ENCODE data around the gene LRBA.
"Not testable (repeated sequence)": the region's sequence is repeated elsewhere in the genome, so short reads cannot be mapped to it uniquely, and the experiment has no call there.

The LRBA gene, protein sequence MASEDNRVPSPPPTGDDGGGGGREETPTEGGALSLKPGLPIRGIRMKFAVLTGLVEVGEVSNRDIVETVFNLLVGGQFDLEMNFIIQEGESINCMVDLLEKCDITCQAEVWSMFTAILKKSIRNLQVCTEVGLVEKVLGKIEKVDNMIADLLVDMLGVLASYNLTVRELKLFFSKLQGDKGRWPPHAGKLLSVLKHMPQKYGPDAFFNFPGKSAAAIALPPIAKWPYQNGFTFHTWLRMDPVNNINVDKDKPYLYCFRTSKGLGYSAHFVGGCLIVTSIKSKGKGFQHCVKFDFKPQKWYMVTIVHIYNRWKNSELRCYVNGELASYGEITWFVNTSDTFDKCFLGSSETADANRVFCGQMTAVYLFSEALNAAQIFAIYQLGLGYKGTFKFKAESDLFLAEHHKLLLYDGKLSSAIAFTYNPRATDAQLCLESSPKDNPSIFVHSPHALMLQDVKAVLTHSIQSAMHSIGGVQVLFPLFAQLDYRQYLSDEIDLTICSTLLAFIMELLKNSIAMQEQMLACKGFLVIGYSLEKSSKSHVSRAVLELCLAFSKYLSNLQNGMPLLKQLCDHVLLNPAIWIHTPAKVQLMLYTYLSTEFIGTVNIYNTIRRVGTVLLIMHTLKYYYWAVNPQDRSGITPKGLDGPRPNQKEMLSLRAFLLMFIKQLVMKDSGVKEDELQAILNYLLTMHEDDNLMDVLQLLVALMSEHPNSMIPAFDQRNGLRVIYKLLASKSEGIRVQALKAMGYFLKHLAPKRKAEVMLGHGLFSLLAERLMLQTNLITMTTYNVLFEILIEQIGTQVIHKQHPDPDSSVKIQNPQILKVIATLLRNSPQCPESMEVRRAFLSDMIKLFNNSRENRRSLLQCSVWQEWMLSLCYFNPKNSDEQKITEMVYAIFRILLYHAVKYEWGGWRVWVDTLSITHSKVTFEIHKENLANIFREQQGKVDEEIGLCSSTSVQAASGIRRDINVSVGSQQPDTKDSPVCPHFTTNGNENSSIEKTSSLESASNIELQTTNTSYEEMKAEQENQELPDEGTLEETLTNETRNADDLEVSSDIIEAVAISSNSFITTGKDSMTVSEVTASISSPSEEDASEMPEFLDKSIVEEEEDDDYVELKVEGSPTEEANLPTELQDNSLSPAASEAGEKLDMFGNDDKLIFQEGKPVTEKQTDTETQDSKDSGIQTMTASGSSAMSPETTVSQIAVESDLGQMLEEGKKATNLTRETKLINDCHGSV (N-terminal part only)

DNA sequence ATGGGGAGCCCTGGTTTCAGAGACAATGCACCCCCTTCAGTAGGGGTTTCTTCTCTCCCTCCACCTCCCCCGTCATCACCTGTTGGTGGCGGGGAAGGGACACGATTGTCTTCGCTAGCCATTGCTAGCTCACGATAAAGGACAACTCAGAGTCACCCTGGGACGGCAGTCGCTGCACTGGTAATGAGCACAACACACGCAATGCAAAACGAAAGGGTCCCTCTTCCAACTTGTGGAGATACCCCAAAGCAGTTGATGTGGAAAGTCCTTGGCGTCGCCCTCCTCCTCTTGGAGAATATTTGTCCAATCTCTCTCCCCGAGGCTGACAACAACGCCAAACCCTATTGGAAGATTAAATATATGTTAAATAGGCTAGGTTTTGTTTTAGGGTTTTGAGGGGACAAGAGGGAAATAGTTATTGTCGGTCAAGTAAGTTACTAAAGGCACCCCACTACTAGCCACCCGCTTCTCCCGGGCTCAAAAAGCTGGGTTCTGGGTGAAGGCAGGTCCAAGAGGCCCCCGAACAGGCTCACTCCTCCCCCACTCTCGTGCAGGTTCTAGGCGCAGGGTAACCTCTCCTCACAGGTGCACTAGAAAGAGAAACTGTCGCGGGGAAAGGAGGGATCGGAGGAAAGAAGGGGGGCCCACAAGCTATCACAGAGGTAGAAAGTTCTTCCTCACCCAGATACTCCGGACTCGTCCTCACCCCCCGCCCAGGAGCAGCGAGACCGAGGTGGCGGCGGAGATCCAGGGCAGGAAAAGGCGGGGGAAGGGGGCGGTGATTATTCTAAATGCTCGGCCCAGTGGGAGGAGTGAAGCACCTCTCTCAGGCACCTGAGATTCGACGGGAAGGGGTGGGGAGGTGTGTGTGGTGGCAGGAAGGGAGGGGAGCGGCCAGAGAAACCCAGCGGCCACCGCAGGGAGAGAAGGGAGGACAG, at the start of gene LRBA:
LRBA (minus strand) TSS at position 764 of the 938 bp plus-strand sequence; CDS start at position 122, 642 bp downstream.
- DNase-seq: peak; percentile 93

DNA sequence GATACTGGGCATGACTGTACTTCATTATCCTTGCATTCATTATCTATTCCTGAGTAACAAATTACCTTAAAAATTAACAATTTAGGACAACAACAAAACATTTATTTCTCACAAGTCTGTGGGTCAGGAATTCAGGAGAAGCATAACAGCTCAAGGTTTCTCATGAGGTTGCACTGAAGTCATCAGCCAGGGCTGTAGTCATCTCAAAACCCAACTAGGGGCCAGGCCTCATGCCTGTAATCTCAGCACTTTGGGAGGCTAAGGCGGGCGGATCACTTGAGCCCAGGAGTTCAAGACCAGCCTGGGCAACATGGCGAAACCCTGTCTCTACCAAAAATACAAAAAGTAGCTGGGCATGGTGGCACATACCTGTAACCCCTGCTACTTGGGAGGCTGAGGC, 48.1 kb upstream of the LRBA start:
- peak; percentile 12 for DNase-seq

DNA sequence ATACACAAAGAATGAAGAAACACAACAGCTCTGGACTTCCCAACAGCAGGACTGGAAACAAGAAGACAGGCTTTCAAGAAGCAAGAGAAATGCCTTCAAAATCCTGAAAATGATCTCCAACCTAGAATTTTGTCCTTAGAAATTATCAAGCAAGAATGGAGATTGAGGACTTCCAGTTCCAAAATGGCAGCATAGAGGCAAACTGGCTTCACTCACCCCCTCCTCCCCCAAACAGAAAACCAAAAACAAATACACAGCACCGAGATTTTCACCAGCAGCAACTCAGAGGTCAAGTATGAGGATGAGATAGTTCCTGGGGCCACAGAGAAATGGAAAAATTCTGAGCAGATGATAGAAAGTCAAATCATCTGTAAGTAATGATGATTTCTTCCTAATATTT, 40.5 kb upstream of the LRBA start:
- DNase-seq: no peak

DNA sequence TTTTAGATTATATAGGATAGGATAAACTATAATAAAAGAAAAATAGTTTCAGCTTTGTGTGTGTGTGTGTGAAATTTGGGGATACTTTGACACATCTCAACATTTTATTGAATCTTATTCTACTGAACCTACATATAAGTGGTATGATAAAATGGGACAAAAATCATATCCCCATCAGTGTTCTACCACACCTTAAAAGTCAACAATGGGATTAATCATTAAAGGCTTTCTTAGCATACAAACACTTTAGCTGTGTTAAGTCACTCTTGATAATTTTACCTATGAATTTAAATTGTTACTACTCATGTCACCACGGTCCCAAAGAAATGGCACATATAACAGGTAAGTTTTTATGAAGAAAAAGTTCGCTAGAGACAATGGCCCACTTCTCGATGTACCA, 37.7 kb upstream of the LRBA start:
- no peak for DNase-seq

DNA sequence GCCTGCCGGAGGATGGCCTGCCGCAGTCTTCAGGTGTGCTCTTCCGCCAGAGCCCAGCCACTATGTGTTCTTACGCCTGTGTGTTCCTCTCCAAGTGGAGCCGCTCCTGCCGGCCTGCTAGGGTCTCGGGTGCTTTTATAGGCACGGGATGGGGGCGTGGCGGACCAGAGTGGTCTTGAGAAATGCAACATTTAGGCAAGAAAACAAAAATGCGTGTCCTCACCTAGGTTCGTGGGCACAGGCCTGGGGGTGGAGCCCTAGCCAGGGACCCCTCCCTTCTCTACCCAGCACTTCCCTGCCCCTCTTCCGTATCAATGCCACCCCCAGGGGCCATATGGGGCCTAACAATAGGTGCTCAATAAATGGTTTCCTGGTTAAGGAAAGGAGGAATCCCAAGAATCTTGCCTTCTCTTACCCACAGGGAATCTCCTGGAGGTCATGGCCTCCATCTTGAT, 34.4 kb upstream of the LRBA start:
- no peak for DNase-seq

DNA sequence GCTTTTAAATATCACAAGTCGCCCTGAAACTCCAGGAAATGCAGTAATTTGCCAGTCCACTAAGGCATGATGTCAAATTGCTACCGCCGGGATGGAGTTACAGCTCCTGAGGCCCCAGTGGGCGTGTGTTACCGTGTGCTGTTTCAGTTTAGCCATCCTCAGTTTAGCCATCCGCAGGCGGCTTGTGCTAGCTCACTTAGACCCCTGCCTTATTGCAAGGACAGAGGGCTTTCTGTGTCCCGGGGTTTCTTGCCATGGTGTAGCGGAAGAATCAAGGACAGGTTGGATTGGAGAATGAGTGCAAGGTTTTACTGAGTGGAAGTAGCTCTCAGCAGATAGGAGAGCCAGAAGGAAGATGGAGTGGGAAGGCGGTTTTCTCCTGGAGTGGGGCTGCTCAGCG, 33.8 kb upstream of the LRBA start:
- no peak for DNase-seq

DNA sequence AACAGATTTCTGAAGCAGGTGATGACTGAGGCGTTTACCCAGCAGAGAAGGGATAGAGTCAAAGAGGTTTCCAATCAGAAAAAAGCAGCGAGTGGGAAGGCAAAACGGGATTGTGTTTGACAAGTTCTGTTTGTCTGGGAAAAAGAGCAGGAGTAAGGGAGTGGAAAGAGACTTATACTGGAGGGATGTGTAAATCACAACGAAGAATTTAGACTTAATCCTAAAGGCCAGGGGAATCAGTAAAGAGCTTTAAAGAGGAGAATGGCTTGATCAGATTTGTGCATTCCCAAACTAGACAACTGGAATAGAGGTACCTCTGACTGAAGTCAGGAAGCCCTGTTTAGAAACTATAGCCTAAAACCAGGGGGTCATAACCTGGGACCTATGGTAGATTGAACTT, 31.5 kb upstream of the LRBA start:
- DNase-seq: no peak

DNA sequence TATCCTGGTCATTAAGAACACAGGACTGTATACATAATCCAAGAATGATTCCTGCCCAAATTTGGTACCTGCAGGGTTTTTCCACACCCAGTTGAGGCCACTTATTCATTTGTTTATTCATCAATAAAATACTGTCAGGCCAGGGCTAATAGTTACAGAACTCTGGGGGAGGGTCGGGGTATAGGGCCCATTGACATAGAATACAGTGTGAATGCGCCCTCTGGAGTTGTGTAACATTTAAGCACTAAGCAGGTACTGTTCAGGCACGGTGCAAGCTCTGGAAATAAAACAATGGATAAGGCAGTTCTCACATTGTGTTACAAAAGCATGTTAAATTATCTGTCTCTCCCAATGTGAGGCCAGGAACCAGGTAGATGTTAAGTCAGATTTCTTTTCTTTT, 30.8 kb upstream of the LRBA start:
- peak; percentile 34 for DNase-seq

DNA sequence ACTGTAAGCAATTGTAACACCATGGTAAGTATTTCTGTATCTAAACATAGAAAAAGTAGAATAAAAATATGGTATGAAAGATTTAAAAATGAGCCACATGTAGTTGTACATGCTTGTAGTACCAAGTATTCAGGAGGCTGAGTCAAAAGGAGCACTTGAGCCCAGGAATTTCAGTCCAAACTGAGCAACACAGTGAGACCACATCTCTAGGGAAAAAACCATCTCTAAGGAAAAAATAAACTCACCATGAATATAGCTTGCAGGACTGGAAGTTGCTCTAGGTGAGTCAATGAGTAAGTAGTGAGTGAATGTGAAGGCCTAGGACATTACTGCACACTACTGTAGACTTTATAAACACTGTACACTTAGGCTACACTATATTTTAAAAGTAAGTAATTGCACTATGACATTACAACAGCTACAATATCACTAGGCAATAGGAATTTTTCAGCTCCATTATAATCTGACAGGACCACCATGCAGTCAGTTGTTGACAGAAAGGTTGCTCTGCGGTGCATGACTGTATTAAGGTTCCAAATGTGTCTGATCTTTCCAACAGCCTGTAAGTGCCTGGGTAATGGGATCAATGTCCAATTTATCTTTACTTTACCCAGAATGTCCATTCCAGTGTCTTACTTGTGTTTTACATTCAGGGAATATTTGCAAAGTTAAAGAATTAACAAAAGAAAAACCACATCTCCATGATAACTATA, 28.9 kb upstream of the LRBA start:
- DNase-seq: no peak

DNA sequence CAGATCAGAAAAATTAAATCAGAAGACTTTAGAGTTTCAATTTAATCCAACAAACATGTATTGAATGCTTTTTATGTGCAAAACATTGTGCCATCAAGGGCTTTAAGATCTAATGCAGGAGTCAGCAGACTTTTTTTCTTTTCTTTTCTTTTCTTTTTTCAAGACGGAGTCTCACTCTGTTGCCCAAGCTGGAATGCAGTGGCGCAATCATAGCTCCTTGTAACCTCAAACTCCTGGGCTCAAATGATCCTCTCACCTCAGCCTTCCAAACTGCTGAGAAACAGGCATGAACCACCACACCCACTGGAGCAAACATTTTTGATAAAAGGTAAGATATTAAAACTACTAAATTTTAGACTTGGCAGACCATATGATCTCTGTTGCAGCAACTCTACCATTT, 24.6 kb upstream of the LRBA start:
- DNase-seq: no peak

DNA sequence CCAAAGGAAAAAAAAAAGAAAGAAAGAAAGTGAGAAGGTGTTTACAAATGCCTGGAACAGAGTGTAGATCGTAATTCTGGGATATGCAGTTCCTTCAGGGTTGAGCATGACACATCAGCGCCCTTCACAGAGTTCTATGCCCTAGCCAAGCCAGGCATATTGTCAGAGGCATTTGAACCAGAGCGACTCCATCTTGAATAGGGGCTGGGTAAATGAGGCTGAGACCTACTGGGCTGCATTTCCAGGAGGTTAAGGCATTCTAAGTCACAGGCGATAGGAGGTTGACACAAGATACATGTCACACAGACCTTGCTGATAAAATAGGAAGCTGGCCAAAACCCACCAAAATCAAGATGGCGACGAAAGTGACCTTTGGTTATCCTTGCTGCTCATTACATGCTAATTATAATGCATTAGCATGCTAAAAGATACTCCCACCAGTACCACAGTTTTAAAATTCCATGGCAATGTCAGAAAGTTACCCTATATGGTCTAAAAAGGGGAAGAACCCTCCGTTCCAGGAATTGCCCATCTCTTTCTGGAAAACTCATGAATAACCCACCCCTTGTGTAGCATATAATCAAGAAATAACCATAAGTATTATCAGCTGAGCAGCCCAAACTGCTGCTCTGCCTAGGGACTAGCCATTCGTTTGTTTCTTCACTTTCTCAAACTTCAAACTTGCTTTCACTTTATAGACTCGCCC, 23.5 kb upstream of the LRBA start:
- no peak for DNase-seq

DNA sequence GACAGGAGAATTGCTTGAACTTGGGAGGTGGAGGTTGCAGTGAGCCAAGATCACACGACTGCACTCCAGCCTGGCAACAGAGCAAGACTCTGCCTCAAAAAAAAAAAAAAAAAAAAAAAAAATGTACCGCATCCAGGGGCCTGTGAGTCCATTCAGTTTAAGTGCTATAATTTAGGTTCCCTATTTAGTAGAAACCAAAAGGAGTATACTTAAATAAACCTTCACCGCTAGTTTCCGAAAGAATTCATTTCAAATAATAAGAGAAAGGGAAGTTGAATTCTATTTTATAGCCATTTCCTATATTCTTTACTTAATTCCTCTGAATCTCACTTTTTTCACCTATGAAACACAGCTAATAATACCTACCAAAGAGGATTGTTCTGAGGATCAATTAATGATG, 20.8 kb upstream of the LRBA start:
- no peak for DNase-seq

DNA sequence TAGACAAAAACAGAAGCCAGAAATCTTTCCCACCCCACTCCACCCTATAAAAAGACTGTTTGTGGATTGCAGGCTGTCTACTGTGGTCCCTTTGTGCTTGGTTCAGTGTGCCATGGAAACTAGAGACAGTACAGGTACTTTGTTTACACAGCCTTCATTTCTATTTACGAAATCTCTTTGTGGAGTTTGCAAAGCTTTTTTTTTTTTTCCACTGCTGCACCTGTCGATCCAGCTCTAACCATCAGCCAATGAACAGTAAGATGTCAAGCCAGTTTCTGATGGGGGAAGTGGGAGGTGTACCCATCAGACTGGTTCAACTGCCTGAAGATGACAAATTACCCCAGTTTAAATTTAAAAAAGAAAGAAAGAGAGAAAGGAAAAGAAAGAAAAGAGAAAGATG, 20.2 kb upstream of the LRBA start:
- no peak for DNase-seq

DNA sequence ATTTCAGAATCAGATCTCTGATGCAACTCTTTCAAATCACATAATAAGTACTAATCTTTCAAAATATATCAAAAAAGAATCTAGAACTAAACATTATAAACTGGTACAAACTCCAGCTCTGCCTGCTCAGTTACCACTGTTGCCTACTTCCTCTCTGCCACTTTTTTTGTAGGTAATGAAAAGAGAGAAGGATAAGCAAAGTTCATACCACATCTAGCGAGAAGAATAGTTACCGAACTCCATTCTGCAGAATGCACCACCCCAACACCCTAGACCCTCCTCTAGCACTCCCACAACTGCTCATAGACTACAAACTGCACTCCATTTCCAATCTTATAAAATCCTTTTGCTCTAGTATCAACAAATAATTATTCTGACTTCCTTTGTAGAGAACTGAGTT, 19.7 kb upstream of the LRBA start:
- no peak for DNase-seq

DNA sequence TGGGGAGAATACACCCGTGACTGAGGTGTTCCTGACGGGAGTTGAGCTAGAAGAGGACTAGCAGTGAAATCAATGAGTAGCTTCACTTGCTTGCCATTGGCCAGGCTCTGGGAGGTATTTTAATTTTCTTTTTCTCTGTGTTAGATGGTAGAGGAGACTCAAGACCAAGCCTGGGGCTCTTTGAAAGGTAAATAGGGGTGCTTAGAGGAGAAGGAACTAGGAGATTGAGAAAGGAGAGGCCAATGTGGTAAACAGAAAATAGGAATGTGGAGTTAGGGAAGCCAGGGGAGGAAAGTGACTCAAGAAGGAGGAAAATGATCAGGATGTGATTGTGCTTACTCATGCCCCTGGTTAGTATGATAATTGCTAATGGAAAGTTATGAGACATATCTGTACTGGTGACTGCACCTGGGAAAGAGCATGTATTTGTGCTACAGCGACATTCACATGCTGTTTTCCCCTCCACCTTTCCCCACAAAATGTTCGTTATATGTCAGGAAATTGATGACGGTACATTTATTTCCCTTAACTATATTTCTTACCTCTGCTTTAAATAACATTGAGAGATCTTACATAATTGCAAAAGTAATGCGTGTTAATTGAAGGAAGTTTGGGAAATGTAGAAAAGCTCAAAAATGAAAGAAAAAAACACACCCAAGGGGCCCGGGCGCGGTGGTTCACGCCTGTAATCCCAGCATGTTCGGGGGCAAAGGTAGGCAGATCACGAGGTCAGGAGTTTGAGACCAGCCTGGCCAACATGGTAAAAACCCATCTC, 16.9 kb upstream of the LRBA start:
- peak; percentile 86 for DNase-seq

DNA sequence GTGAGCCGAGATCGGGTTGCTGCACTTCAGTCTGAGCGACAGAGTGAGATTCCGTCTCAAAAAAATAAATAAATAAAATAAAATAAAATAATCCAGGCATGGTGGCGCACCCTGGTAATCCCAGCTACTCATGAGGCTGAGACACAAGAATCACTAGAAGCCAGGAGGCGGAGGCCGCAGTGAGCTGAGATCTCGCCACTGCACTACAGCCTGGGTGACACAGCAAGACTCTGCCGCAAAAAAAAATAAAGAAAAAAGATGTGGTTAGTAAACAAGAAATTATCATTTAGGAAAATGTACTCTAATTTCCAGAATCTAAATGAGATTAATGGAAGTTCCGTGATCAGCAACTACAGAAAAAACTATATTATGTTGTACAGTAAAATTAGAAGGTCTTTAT, 14.5 kb upstream of the LRBA start:
- DNase-seq: peak; percentile 72

DNA sequence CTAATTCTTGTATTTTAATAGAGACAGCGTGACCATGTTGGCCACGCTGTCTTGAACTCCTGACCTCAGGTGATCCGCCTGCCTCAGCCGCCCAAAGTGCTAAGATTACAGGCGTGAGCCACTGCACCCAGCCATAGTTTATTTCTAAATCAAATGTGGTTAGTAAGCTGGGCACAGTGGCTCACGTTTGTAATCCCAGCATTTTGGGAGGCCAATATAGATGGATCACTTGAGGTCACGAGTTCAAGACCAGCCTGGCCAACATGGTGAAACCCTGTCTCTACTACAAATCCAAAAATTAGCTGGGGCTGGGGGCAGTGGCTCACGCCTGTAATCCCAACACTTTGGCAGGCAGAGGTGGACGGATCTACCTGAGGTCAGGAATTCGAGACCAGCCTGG, 13.9 kb upstream of the LRBA start:
- not testable (repeated sequence) for DNase-seq

DNA sequence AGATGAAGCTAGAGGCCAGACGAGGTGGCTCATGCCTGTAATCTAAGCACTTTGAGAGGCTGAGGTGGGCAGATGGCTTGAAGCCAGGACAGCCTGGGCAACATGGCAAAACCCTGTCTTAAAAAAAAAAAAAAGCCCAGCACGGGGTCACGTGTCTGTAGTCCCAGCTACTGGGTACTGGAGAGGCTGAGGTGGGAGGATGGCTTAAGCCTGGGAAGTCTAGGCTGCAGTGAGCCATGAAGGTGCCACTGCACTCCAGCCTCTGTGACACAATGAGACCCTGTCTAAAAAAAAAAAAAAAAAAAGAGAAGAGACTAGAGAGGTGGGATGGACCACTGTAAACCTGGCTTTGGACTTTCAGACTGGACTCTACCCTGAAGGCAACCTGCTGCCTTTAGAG, 10.7 kb upstream of the LRBA start:
- DNase-seq: no peak

DNA sequence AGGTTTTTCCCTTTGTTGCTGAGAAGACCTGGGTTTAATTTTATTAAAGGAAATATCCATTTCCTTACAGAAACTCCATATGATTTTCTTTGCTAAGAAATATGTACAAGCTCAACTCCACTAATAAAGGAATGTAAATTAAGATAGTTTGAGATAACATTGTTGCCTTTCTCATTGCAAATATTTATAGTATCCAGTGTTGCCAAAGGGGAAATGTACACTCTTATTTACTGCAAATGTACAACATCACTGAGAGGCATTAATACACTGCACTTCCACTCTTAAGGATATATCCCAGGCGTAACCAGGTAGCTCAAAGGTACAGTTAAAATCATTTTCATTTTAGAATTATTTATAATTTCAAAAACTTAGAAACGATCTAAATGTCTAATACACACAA, 7.5 kb upstream of the LRBA start:
- DNase-seq: no peak
